Bronchial epithelial cell (primary cell): ENCODE measurements around the gene CLIP1. TPM values are rescaled to one million over a fixed set of nuclear protein-coding genes. Genes with fewer than 3 reads are reported as not detected.
A peak's percentile ranks its signal among the peaks of the same experiment; 100 is the strongest.

Experiments
- DNase-seq: peaks from one replicate; pipeline ENCODE4 v3.0.0-alpha.2; 2010; ENCODE audit warnings: low read depth
- FAIRE-seq: peaks from 2 replicates; lab custom pipeline; 2011; peaks lifted over from hg19 to GRCh38; lab: Jason Lieb, UNC
- H3K27me3 ChIP-seq: 2 replicates; pipeline ENCODE4 v1.5.1; 2011; ENCODE audit warnings: low read length; ENCODE audit not compliant: control insufficient read depth, insufficient read depth
- H3K36me3 ChIP-seq: 2 replicates; pipeline ENCODE4 v1.5.1; 2011; ENCODE audit warnings: low read length; ENCODE audit not compliant: control insufficient read depth, insufficient read depth
- H3K4me3 ChIP-seq: 2 replicates; pipeline ENCODE4 v1.5.1; 2011; ENCODE audit warnings: mild to moderate bottlenecking, low read depth, low read length, control low read depth
- CTCF ChIP-seq: IDR thresholded peaks from 2 replicates; pipeline ENCODE4 v1.5.1; 2011; ENCODE audit warnings: mild to moderate bottlenecking, moderate library complexity, low read length, control low read depth, inconsistent platforms; ENCODE audit not compliant: insufficient read depth, severe bottlenecking
- total RNA-seq: library from RNA; depleted of rRNA; stranded (reverse); fragments of >200 nt; gene quantifications from 2 replicates; pipeline ENCODE4 v1.2.1, GENCODE V29; 2014

The CLIP1 gene
- total RNA-seq, 1 donor from 2014 or later, result 69.0 TPM

- peak; percentile 65 for TF ChIP-seq CTCF
- FAIRE-seq, result no peak
- Histone ChIP-seq H3K4me3 (no peak overlapping the region), H3K36me3 (peaks cover 24% of the 10 kb centered on the region), H3K27me3 (no peaks in the 10 kb centered on the region)
- DNase-seq, result peak; percentile 60
Observed at GRCh38 chr12:122356192-122356635, 66.3 kb downstream of the CLIP1 start.

- no peaks in the 10 kb centered on the region for H3K27me3 ChIP-seq
- FAIRE-seq, result no peak
- peaks cover 19% of the 10 kb centered on the region for H3K36me3 ChIP-seq
- H3K4me3 ChIP-seq, result no peak overlapping the region
- DNase-seq, result no peak
- TF ChIP-seq CTCF, result no peak
Observed at GRCh38 chr12:122355706-122356105, 66.8 kb downstream of the CLIP1 start.

- H3K27me3 ChIP-seq, result no peaks in the 10 kb centered on the region
- peaks cover 18% of the 10 kb centered on the region for H3K36me3 ChIP-seq
- no peak for DNase-seq
- FAIRE-seq, result no peak
- no peak overlapping the region for H3K4me3 ChIP-seq
- TF ChIP-seq CTCF, result no peak
Observed at GRCh38 chr12:122354958-122355641, 67.4 kb downstream of the CLIP1 start.

- FAIRE-seq, result no peak
- no peak for TF ChIP-seq CTCF
- no peak for DNase-seq
- H3K36me3 ChIP-seq, result peaks cover 20% of the 10 kb centered on the region
- no peak overlapping the region for H3K4me3 ChIP-seq
- no peaks in the 10 kb centered on the region for H3K27me3 ChIP-seq
Observed at GRCh38 chr12:122352394-122352793, 70.1 kb downstream of the CLIP1 start.

- DNase-seq (no peak), FAIRE-seq (no peak)
- no peak for TF ChIP-seq CTCF
- H3K36me3 ChIP-seq, result peaks cover 23% of the 10 kb centered on the region
- no peak overlapping the region for H3K4me3 ChIP-seq
- H3K27me3 ChIP-seq, result no peaks in the 10 kb centered on the region
Observed at GRCh38 chr12:122350141-122350848, 72.2 kb downstream of the CLIP1 start.

- H3K36me3 ChIP-seq, result peaks cover 17% of the 10 kb centered on the region
- FAIRE-seq (no peak), DNase-seq (no peak)
- H3K4me3 ChIP-seq, result no peak overlapping the region
- H3K27me3 ChIP-seq, result no peaks in the 10 kb centered on the region
- no peak for TF ChIP-seq CTCF
Observed at GRCh38 chr12:122349078-122349477, 73.4 kb downstream of the CLIP1 start.
